Small intestine (tissue), 7 donors: Measurements from ENCODE around the gene ANTXR1. TPM values are rescaled to one million over a fixed set of nuclear protein-coding genes. Genes with fewer than 3 reads are reported as not detected.
"Not testable (repeated sequence)": the region's sequence is repeated elsewhere in the genome, so short reads cannot be mapped to it uniquely, and the experiment has no call there.

Experiments
- DNase-seq, 2 donors: peaks; one replicate each; pipeline versions ENCODE4 v3.0.0 to v3.0.0-alpha.2; 2013
- FAIRE-seq: peaks from 2 replicates; lab custom pipeline; 2012; peaks lifted over from hg19 to GRCh38; lab: Jason Lieb, UNC
- H3K27ac ChIP-seq, 3 donors: one replicate each; pipeline ENCODE4 v1.5.1; 2013; ENCODE audit warnings: low read length in 2 of 3, mild to moderate bottlenecking in 2 of 3, control low read depth in 1 of 3, inconsistent platforms in 1 of 3, low read depth in 1 of 3, moderate library complexity in 1 of 3
- H3K27me3 ChIP-seq, 3 donors: one replicate each; pipeline ENCODE4 v1.6.1; 2013; ENCODE audit warnings: low read length in 3 of 3, inconsistent platforms in 1 of 3; ENCODE audit not compliant: control insufficient read depth in 3 of 3, insufficient read depth in 3 of 3
- H3K36me3 ChIP-seq, 3 donors: one replicate each; pipeline ENCODE4 v1.6.1; 2013; ENCODE audit warnings: low read length in 3 of 3, inconsistent platforms in 1 of 3, low read depth in 1 of 3, mild to moderate bottlenecking in 1 of 3, moderate library complexity in 1 of 3; ENCODE audit not compliant: control insufficient read depth in 3 of 3, insufficient read depth in 2 of 3
- H3K4me1 ChIP-seq, 3 donors: one replicate each; pipeline ENCODE4 v1.6.1; 2013; ENCODE audit warnings: low read length in 2 of 3, inconsistent platforms in 1 of 3, low read depth in 1 of 3, mild to moderate bottlenecking in 1 of 3, moderate library complexity in 1 of 3; ENCODE audit not compliant: control insufficient read depth in 3 of 3, insufficient read depth in 2 of 3
- H3K4me3 ChIP-seq, 3 donors: one replicate each; pipeline ENCODE4 v1.5.1; 2013; ENCODE audit warnings: low read length in 3 of 3, control low read depth in 1 of 3, inconsistent platforms in 1 of 3, low read depth in 1 of 3, mild to moderate bottlenecking in 1 of 3, moderate library complexity in 1 of 3
- H3K9me3 ChIP-seq, 2 donors: one replicate each; pipeline ENCODE4 v1.6.1; 2013; ENCODE audit warnings: low read depth in 1 of 2, low read length in 1 of 2; ENCODE audit not compliant: control insufficient read depth in 2 of 2, insufficient read depth in 1 of 2
- whole genome bisulfite sequencing, 3 donors: extraction: QIAGEN DNeasy Blood & Tissue Kit; methylation state at CpG; one replicate each; pipeline ENCODE4 v1.1.7; 2013; 5-methylcytosine and 5-hydroxymethylcytosine counted together
- polyA plus RNA-seq, 4 donors: library from polyadenylated mRNA; stranded (reverse) in 3 of 4; unstranded in 1 of 4; fragments of 200-250 nt in 3 of 4; fragments of 120-200 nt in 1 of 4; gene quantifications; one replicate each; pipeline versions ENCODE4 v1.2.1 to v1.2.3, GENCODE V29; 2013
- donor health status: healthy with polysubstance abuse.
- donor health status: control.
- donor health status: control.
- donor health status: Bipolar disorder and iron deficiency.
- donor health status: healthy.

The ANTXR1 gene
- polyA plus RNA-seq, 4 donors, result 0.22 to 13.0 (median 7.2) TPM

DNA sequence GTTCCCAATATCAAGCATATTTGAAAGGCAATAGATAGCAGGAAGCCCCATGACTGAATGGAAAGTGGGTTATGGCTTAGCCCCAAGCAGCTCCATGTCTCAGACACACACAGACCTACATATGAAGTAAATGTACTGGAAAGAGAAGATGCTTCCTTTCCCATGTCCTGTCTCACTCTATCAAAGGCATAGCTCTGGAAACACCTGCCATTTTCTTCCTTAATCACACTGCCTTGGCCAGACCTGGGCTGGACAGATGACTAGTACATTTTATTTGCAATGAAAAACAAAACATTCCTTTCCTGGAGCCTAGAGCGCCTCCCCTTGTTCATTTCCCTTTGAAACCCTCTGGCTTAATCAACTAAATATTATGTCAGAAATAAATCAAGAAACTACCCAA lies 160.7 kb downstream of the ANTXR1 start:
- DNase-seq (no peak), FAIRE-seq (no peak)
- Histone ChIP-seq H3K27ac (no peak overlapping the region), H3K36me3 (no peaks in the 10 kb centered on the region), H3K27me3 (no peaks in the 10 kb centered on the region), H3K4me3 (no peak overlapping the region), H3K4me1 (peaks cover 0 to 20% (median 7%) of the 10 kb centered on the region in 3 donors), H3K9me3 (no peaks in the 10 kb centered on the region)
- 95 to 100% (median 97%) methylated on average over 1 of the region's 1 CpG for WGBS, 3 donors

DNA sequence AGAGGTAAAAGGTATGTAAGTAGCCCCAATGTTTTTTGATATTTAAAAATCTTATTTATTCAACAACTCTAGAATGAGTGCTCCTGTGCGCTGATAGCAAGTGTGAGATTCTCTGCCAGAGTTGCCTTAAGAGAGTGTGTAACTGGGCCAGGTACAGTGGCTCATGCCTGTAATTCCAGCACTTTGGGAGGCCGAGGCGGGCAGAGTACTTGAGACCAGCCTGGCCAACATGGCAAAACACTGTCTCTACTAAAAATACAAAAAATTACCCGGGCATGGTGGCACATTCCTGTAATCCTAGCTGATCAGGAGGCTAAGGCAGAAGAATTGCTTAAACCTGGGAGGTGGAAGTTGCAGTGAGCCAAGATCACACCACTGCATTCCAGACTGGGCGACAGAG lies 161.2 kb downstream of the ANTXR1 start:
- H3K4me1 ChIP-seq, result peaks cover 0 to 20% (median 8%) of the 10 kb centered on the region in 3 donors
- DNase-seq, result not testable (repeated sequence)

DNA sequence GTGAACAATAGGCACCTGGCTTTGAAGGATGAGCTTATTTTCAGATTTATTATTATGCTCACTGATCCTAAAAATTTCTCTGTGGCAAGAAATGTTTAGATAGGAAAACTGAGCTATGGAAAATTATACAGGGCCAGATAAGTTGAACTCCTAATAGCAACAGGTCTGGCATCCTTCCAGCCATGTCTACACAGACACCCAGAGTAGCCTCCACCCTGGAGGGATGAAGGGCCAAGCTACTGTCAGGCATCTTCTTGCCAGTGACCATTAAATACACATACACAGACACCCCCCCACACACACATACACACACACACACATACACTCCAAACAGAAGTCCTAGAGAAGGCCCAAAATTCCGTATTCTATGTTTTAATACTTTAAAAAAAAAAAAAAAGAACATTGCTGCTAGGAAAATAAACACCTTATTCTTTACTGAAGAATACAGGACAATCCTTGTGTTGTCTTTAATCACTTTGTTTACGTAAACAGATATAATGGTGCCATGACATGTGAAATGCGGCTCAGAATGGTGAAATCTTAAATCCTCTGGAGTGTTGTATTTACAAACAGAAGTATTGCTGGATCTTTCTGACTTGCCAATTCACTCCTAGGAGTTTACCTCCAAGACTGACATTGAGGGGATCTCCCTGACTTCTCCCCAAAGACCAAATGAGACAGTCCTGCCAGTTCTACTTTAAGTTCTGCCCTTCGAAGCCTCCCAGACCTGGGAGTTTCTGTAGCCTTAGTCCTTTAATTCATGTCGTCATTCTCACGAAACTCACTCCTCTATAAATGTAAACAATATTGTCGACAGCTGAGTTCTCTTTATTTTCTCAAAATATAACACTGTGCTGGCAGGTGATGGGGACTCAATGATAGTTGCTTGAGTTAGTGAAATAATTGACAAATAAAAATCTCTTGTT lies 163.1 kb downstream of the ANTXR1 start:
- H3K27ac ChIP-seq, result peak overlapping the region in 1 of 3 donors; percentile 69
- no peak for FAIRE-seq
- WGBS, 3 donors, result 74 to 82% (median 79%) methylated on average over 7 of the region's 7 CpGs

More for the DNA sequence above, 161.2 kb downstream of the ANTXR1 start:
- not testable (repeated sequence) for H3K9me3 ChIP-seq, H3K4me3 ChIP-seq, H3K27ac ChIP-seq, H3K27me3 ChIP-seq, H3K36me3 ChIP-seq, FAIRE-seq
- 82 to 88% (median 87%) methylated on average over 5 of the region's 5 CpGs for WGBS, 3 donors

DNA sequence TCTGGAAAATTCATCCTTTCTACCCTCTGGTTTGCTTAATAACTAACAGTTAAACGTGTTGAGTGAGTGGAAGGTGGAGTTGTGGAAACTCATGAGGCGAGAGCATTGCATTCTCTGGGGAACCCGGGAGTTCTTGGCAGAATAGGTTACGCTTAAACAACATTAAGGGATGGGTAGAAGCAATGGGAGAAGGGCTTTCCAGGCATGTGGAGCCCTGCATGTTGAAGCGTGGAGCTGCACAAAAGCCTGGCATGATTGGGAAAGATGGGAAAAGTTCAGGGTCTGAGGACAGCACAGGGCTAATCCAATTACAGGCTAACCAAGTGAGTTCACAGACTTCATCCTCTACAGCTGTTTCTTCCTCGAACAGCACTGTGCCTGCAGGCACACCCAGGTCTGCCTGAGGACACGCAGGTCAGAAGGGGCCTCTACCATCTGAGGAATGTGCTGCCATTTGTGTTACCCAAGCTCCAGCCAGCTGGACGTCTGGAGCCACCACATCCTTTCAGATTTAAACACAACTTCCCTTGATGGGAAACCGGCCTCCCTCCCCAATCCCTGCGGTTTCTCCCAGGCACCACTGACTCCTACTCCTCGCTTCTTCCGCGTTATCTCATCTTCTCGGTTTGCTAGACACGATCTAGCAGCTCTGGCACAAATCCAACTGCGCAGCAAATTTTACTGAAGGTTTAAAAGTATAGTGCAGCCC lies 164.2 kb downstream of the ANTXR1 start:
- H3K27me3 ChIP-seq, result no peaks in the 10 kb centered on the region
- no peak overlapping the region for H3K4me3 ChIP-seq
- peak in 1 of 2 donors; percentile 36 for DNase-seq
- no peak for FAIRE-seq
- H3K27ac ChIP-seq, result peak overlapping the region in 2 of 3 donors; percentile 51 to 95
- peaks cover 0 to 14% (median 8%) of the 10 kb centered on the region in 3 donors for H3K4me1 ChIP-seq
- WGBS, 3 donors, result 45 to 74% (median 65%) methylated on average over 16 of the region's 16 CpGs
- no peaks in the 10 kb centered on the region for H3K36me3 ChIP-seq
- H3K9me3 ChIP-seq, result no peaks in the 10 kb centered on the region

More for the DNA sequence above, 163.1 kb downstream of the ANTXR1 start:
- no peaks in the 10 kb centered on the region for H3K27me3 ChIP-seq
- no peaks in the 10 kb centered on the region for H3K36me3 ChIP-seq
- peaks cover 0 to 20% (median 8%) of the 10 kb centered on the region in 3 donors for H3K4me1 ChIP-seq
- H3K4me3 ChIP-seq, result no peak overlapping the region
- no peak for DNase-seq
- no peaks in the 10 kb centered on the region for H3K9me3 ChIP-seq

DNA sequence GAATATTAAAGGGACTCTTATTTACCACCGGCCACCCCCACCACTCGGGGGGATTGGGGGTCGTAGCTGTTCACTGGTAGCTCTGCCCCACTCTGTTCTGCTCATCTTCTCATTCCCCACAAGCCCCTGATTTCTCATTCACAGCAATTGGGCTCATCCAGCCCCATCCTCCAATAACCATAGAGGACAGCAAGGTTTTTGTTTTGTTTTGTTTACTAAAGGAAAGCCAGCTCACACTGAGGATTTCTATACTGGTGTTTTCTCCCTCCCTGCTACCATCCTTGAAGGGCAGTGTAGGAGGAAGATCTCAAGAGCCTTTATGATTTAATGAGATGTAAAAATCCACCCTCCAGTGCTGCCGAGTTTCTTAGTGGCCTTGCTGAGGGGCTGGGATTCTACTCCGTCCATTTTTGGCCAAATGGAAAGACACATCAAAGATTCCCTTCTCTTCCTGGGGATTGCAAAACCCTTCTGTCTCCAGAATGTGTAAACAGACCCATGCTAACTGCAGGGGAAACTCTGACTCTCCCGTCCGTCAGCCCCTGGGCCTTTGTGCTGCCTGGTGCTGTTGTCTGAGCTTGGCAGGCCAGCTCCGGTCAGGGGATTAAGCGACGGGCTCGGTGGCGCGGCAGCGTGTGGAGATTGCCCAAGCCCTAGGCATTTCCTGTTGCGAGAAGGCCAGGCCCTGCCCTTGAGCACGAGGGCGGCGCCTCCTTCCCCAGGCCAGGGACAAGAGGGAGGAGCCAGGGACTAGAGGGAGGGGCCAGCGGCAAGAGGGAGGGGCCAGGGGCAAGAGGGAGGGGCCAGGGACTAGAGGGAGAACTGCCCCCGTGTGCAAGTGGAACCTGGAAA lies 165.0 kb downstream of the ANTXR1 start:
- 19 to 32% (median 24%) methylated on average over 20 of the region's 20 CpGs for WGBS, 3 donors
- H3K9me3 ChIP-seq, result no peaks in the 10 kb centered on the region
- no peak overlapping the region for H3K4me3 ChIP-seq
- no peaks in the 10 kb centered on the region for H3K27me3 ChIP-seq
- no peak for FAIRE-seq
- H3K27ac ChIP-seq, result peak overlapping the region in 2 of 3 donors; percentile 51 to 95
- DNase-seq, result peak; percentile 66 to 67
- H3K4me1 ChIP-seq, result peaks cover 0 to 14% (median 8%) of the 10 kb centered on the region in 3 donors
- no peaks in the 10 kb centered on the region for H3K36me3 ChIP-seq

DNA sequence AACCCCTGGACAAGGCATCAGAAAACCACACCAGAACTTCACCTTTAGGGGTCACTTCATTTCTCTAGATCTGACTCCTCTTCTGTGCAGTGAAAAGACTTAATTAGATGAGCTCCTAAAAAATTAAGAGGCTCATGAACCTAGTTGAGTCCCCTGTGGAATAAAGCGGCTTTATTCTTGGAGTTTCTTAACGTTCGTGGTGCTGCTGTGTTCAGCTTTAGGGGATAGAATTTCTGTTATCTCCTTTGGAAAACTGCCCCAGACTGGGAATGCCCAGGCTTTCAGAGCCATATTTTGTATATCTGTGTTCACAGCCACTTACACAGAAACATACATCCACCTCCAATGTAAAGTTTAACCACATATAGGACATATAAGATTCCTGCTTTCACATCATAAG lies 165.8 kb downstream of the ANTXR1 start:
- H3K27ac ChIP-seq, result peak overlapping the region in 2 of 3 donors; percentile 14 to 51
- peaks cover 0 to 14% (median 8%) of the 10 kb centered on the region in 3 donors for H3K4me1 ChIP-seq
- no peak for DNase-seq
- no peak for FAIRE-seq
- WGBS, 3 donors, result 77 to 88% (median 82%) methylated on average over 3 of the region's 3 CpGs
- no peaks in the 10 kb centered on the region for H3K27me3 ChIP-seq
- H3K9me3 ChIP-seq, result no peaks in the 10 kb centered on the region
- H3K4me3 ChIP-seq, result no peak overlapping the region
- H3K36me3 ChIP-seq, result no peaks in the 10 kb centered on the region

DNA sequence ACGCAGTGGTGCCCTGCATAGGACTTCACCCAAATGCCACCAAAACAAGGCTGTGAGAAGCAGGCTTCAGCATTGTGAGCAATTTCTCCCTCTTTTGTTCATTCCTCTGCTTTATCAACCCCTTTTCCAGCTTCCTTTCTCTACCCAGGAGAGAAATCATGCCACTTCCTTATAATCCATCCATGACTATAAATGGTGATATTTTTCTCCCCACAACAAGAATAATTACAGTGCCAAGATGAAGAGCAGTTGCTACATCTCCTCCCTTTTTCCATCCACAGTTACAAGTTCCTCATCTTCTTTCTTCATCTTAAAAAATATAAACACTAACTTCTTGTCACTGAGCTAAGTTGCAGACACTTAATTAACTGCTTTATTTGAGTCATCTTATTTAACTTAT lies 167.2 kb downstream of the ANTXR1 start:
- FAIRE-seq (no peak), DNase-seq (no peak)
- Histone ChIP-seq H3K4me3 (no peak overlapping the region), H3K27ac (peak overlapping the region in 1 of 3 donors; percentile 41), H3K9me3 (no peaks in the 10 kb centered on the region), H3K36me3 (no peaks in the 10 kb centered on the region), H3K27me3 (no peaks in the 10 kb centered on the region), H3K4me1 (peaks cover 0 to 14% (median 8%) of the 10 kb centered on the region in 3 donors)
- WGBS, 3 donors, result 67 to 85% (median 79%) methylated on average over 1 of the region's 1 CpG
